Smooth muscle cell of the brain vasculature (primary cell): ENCODE data around the gene LRCH2.
"Not testable (repeated sequence)": the region's sequence is repeated elsewhere in the genome, so short reads cannot be mapped to it uniquely, and the experiment has no call there.

Source experiments
- DNase-seq: peaks from one replicate; pipeline ENCODE4 v3.0.0-alpha.2; 2012; ENCODE audit warnings: low read depth, low spot score

LRCH2 gene, protein sequence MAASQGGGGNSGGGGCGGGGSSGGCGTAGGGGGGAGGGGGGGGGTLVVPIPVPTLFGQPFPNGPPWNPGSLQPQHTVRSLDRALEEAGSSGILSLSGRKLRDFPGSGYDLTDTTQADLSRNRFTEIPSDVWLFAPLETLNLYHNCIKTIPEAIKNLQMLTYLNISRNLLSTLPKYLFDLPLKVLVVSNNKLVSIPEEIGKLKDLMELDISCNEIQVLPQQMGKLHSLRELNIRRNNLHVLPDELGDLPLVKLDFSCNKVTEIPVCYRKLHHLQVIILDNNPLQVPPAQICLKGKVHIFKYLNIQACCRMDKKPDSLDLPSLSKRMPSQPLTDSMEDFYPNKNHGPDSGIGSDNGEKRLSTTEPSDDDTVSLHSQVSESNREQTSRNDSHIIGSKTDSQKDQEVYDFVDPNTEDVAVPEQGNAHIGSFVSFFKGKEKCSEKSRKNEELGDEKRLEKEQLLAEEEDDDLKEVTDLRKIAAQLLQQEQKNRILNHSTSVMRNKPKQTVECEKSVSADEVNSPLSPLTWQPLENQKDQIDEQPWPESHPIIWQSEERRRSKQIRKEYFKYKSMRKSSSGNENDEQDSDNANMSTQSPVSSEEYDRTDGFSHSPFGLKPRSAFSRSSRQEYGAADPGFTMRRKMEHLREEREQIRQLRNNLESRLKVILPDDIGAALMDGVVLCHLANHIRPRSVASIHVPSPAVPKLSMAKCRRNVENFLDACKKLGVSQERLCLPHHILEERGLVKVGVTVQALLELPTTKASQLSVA

GRCh38 chrX:115233497-115234455 lies at the start of gene LRCH2:
TSS of gene LRCH2 (minus strand) at chrX:115234096. CDS start at chrX:115234041, 55 bp downstream.
- DNase-seq: no peak

DNA sequence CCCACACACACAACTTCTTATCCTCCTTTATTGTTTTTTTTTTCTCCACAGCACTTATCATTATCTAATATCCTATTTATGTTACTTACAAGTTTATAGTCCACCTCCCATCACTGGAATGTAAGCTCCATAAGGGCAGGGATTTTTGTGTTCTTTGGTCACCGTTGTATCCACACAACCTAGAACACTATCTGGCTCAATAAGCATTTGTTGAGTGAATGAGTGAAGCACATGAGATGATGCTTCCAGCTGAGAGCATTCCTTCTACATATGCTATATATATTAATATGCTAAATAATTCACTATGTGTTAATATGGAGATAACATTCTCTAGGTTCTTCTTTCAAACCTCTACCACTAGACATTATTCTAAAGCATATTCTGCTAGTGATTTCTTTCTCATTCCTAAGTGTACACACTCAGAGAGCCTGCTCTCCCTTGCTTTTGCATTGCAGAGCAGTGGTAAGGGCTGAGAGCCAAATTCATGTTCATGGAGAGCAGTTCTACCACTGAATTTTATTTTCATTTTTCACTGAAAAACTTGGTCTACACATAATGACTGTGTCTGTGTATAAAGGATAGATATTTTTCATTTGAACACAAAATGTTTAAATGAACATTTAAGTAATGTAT lies 35.3 kb upstream of the LRCH2 start:
- no peak for DNase-seq

DNA sequence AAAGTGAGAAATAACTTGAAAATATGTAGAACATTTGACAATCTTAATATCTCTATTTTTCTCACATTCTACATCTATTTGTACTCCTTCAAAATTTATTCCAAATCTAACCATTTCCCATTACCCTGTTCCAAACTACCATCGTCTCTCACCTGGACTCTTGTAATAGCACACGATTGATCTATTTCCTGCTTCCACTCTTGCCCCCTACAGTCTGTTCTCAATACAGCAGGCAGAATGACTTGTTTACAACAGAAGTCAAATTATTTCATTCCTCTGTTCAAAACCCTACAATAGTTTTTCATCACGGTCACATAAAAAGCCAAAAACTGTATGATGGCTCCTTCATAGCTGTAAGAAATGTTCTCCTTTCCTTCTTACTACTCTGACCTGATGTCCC lies 34.5 kb upstream of the LRCH2 start:
- no peak for DNase-seq

DNA sequence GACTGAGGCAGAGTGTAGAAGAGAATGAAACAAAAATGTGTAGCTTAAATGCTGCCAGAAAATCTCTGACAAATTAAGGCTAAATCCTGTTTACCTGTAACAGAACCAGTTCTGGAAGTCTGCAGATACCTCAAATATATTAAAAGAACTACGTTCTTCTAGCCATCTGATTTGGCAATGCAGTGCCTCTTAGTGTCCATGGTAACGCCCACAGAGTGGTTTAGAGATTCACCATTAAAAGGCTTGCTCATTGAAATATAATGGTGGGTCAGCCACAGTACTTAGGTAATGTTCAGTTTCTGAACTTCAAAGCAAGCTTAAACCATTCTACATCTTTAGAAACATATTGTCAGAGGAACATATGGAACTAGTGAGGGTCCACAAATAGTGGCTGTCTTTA lies 32.4 kb upstream of the LRCH2 start:
- DNase-seq: no peak

GRCh38 chrX:115264009-115264408 lies 30.1 kb upstream of the LRCH2 start:
- no peak for DNase-seq

DNA sequence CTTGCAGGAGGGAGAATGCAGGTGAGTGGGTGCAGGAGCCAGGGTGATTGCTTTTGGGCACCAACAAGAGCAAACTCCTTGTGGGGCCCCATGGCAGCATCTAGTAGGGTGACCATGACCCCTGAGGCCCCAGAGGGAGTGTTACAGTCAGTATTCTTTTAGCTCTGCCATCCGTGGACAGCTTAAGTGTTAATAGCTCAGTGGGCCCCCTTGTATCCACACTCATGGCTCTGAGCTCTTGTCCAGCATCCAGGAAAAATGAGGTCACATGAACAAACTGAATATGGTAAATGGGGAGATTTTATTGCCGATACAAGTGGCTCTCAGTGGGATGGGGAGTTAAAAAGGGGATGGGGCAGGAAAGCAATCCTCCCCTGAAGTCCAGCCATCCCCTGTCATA lies 27.3 kb upstream of the LRCH2 start:
- no peak for DNase-seq

DNA sequence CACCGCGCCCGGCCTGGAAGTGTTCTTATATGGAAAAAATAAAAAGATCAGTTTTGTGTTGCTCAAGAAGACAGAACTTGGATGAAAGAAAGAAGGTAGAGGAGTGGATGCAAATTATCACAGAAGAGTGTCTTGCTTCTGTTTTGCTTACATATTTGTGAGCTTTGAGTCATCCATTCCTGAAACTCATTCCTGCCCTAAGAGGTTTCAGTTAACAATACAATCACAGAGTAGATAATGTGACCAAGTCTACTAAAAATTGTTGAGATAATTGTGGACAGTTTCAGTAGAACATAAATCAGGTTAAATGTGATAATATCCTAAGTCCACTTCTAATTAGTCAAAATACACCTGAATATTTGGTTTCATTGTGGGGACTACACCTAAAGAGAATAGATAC lies 26.4 kb upstream of the LRCH2 start:
- no peak for DNase-seq

DNA sequence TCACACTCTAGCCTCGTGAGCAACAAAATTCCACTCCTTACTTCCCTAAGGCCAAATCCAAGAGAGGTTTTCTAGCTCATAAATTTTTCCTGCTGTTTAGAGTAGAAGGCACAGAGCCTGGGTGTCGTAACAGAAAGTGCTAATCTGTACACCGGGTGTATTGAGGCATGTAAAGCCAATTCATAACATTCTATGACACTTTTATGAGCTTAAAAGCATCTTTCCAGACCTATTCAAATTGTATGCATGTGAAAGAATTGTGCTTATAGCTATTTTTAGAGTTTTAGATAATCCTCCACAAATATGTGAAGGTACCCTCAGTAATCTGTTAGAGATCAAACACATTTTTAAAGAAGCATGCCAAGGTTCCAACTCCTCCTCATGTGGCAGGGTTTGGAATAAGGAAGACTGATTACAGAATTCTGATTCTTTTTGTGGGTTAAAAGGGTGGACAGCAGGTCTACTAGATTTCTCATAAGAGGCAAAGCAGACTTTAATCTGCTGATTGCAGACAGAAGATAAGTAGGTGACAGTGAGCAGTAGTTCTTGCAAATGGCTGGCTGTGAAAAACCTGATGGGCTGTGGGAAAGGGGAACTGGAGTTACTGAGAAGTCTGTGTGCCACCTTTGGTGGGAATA lies 25.5 kb upstream of the LRCH2 start:
- no peak for DNase-seq

DNA sequence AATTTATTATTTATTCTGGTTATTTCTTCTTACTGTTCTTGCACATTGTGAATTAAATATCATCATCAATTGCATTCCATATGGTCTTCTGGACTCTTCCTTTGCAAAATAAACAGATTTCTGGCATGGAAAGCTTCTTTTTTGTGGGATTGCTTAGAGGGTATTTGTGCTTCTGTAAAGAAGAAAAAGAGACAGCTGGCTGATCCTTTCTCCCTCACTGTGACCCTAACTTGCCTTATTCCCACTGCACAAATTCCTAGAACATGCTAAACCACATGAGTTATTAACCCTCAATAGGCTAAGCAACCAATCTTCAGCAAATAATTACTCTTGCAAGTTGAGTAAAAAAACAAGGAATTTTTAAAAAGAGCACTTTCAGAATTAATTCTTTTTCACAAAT lies 23.8 kb upstream of the LRCH2 start:
- no peak for DNase-seq

GRCh38 chrX:115255003-115255402 lies 21.1 kb upstream of the LRCH2 start:
- no peak for DNase-seq

DNA sequence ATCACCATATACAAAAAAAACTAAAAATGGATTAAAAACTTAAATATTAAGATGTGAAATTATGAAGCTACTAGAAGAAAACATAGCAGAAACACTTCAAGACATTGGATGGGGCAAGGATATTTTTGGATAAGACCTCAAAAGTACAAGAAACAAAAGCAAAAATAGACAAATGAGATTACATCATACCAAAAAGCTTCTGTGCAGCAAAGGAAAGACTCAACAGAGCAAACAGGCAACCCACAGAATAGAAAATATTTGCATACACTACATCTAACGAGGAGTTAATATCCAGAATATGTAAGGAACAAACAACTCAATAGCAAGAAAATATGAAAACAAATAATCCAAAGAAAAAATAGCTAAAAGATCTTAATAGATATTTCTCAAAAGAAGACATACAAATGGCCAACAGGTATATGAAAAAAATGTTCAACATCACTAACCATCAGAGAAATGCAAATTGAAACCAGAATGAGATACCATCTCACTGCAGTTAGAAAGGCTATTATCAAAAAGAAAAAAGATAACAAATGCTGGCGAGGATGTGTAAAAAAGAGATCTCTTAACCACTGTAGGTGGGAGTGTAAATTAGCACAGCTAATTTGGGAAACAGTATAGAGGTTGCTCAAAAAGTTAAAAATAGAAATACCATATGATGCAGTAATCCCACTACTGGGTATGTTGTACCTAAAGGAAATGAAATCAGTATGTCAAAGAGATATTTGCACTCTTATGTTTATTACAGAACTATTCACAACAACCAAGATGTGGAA lies 17.8 kb upstream of the LRCH2 start:
- DNase-seq: no peak

DNA sequence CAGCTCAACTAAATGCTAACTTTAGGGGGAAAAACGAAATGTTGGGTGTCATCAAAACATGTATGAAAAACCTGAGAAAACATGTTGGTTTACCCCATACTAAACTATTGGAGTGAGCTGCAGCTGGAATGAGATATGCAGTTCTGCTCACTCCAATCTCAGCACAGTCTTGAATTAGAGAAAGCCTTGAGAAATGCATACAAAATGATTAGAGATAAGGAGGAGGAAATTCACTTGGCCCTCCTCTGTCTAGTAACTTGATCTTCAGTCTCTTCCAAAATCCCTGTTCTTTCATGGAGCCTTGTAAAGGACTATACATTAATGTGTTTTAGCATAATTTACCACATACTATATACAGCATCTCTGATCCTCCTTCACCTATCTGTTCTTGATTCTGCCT lies 3.2 kb upstream of the LRCH2 start:
- no peak for DNase-seq

GRCh38 chrX:115236560-115236959 lies 2.7 kb upstream of the LRCH2 start:
- no peak for DNase-seq

DNA sequence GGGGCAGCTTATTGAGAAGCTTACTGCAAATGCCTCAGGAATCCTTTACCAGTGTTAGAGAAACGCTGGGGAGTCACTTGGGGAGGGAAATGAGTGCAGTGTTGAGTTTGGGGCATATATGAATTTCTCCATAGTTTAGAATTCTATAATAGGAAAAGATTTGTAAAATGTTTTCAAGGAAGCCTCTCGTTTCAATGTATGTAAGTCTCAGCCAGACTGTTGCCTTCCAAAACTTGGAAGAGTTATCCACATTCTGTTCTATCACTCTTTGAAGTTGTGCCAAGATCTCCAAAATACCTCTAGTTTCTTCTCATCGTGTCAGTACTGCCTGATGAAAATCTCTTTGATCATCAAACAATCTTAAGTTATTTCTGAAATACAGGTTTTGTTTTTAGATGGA lies 565 bp upstream of the LRCH2 start:
- DNase-seq: no peak

GRCh38 chrX:115232933-115233496 lies 881 bp downstream of the LRCH2 start:
- DNase-seq: no peak

DNA sequence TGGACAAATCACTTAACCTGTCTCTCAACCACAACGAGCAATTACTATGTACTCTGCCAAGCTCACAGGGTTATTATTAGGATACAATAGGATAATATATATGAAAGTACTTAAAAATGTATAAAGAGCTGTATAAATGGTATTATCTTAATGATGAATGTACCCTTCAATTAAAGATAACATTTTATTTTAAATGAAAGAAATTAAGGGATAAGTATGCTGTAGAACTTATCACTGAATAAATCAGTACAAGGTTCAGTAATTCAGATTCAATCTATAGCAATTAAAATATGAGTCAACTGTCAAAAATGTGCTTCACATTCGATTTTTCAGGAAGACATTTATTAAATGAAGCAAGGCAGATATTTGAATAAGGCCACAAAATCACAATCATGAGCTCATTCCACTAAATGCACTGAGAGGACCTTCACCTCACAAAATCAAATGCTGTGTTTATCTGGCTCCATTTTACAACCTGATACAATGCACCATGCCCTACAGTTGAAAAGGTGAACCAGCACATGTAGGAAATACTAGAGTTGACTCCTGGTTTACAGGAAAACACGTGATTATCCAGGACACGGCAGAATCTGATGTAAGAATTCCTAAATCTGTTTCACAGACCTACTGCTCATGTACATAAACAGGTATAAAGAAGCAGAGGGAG lies 4.4 kb downstream of the LRCH2 start:
- DNase-seq: no peak

GRCh38 chrX:115226929-115227328 lies 7.0 kb downstream of the LRCH2 start:
- no peak for DNase-seq

DNA sequence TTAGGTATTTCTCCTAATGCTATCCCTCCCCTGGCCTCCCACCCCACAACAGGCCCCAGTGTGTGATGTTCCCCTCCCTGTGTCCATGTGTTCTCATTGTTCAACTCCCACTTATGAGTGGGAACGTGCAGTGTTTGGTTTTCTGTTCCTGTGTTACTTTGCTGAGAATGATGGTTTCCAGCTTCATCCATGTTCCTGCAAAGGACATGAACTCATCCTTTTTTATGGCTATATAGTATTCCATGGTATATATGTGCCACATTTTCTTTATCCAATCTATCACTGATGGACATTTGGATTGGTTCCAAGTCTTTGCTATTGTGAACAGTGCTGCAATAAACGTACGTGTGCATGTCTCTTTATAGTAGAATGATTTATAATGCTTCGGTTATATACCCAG lies 16.6 kb downstream of the LRCH2 start:
- DNase-seq: not testable (repeated sequence)

DNA sequence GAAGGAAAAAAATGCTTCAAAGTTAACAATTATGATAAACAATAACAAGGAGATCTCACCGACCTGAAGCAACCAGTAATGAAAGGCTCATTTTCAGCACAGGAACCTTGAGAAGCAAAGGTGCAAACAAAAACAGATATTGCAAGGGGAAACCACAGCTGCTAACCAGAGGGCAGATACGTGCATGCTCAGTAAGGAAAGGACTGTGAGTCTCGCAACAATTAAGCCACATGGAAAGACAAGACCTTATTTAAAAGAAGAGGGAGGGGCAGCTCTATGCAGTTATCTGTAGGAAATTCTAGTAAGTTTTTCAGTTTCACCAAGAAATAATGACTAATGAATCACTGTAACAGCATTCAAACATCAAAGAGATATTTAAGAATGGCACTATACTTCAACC lies 19.3 kb downstream of the LRCH2 start:
- no peak for DNase-seq
